PC-3 (cell line): Measurements from ENCODE around the gene DENND4B.

Source experiments
- EZH2 ChIP-seq: fragments of 300-600 bp; sonication (generic); IDR thresholded peaks from one replicate; pipeline ENCODE4 v1.6.1; 2017; ENCODE audit warnings: antibody characterized with exemption, mild to moderate bottlenecking, low read length; ENCODE audit not compliant: unreplicated experiment
- EZH2phosphoT487 ChIP-seq: fragments of 300-600 bp; sonication (generic); IDR thresholded peaks from 2 replicates; pipeline ENCODE4 v1.6.1; 2018; ENCODE audit warnings: mild to moderate bottlenecking, antibody characterized with exemption, low read length, borderline replicate concordance
- TF ChIP-seq, protein P1 (sequence below): fragments of 300-600 bp; sonication (generic); conservative IDR thresholded peaks from 2 replicates; pipeline ENCODE4 v1.5.1; 2017; ENCODE audit warnings: antibody characterized with exemption, low read depth, mild to moderate bottlenecking, low read length

DNA sequence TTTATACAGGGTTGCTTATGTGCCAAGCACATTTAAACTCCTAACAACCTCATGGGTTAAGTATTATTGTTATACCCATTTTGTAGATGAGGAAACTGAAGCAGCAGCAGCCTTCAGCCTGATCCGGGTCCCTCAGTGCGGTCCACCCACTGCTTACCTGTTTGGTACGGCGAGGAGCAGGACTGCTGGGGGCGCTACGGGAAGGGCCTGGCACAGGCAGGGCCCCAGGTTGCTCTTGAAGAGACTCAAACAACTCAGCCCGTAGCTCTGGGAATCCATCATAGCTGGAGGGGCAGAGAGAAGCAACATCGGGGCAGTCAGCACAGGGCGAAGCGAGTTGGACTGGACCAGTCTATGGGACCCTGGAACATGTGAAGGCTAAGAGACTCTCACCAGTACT is 9.2 kb downstream of the DENND4B start:
- TF ChIP-seq, protein P1, sequence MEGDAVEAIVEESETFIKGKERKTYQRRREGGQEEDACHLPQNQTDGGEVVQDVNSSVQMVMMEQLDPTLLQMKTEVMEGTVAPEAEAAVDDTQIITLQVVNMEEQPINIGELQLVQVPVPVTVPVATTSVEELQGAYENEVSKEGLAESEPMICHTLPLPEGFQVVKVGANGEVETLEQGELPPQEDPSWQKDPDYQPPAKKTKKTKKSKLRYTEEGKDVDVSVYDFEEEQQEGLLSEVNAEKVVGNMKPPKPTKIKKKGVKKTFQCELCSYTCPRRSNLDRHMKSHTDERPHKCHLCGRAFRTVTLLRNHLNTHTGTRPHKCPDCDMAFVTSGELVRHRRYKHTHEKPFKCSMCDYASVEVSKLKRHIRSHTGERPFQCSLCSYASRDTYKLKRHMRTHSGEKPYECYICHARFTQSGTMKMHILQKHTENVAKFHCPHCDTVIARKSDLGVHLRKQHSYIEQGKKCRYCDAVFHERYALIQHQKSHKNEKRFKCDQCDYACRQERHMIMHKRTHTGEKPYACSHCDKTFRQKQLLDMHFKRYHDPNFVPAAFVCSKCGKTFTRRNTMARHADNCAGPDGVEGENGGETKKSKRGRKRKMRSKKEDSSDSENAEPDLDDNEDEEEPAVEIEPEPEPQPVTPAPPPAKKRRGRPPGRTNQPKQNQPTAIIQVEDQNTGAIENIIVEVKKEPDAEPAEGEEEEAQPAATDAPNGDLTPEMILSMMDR = no peak
- no peak for TF ChIP-seq EZH2
- no peak for TF ChIP-seq EZH2phosphoT487
